ENCODE data around the gene DIAPH2. TPM values are rescaled to one million over a fixed set of nuclear protein-coding genes. Genes with fewer than 3 reads are reported as not detected.

Gene DIAPH2
- total RNA-seq, 5 donors from 2014 or later (not counting 1 experiment from before 2014, with no cell fraction given) = 8.4 to 15.3 (median 10.8) TPM

DNA sequence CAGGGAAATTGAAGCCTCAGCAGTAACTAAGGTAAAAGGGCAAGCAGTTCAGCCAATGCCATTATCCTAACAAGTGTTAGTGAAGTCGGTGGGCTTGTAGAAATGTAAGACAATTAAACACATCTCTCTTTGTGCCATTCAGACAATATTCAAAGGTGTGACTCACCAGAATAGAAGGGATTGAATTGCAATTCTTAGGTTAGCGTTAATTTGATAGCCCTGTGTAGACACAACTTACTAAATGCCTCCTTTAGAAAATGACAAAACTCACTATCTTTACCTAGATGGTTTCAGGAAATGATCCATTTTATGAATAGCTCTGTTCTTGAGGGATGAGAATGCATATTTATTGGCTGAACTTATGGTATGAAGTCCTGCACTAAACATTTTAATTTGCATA lies 234.2 kb downstream of the DIAPH2 start:
- no peaks in the 10 kb centered on the region for H3K4me1 ChIP-seq (ENCODE audit: control insufficient read depth in 1 of 2, extremely low read depth in 1 of 2, insufficient read depth in 2 of 2, low read length in 2 of 2)
- no peaks in the 10 kb centered on the region for H3K36me3 ChIP-seq (ENCODE audit: control insufficient read depth in 2 of 2, extremely low read depth in 1 of 2, insufficient read depth in 1 of 2, low read length in 1 of 2)
- Mint-ChIP-seq H3K27ac (no peak overlapping the region), H3K36me3 (peaks cover 29% of the 10 kb centered on the region), H3K4me3 (no peak overlapping the region), H3K27me3 (no peaks in the 10 kb centered on the region), H3K4me1 (no peaks in the 10 kb centered on the region), H3K9me3 (no peaks in the 10 kb centered on the region)
- H3K4me3 ChIP-seq (ENCODE audit: control insufficient read depth in 1 of 2, extremely low read depth in 1 of 2, low read length in 1 of 2) = no peak overlapping the region
- no peaks in the 10 kb centered on the region for H3K27me3 ChIP-seq (replicated peaks in 1 of 2; ENCODE audit: control insufficient read depth in 2 of 2, extremely low read depth in 1 of 2, insufficient read depth in 2 of 2, low read length in 1 of 2)
- H3K9me3 ChIP-seq = no peaks in the 10 kb centered on the region
- ChIA-PET CTCF (no interaction called here), POLR2A (no interaction called here)
- no peak for ATAC-seq (replicated peaks in 1 of 4)
- WGBS (ENCODE audit: insufficient coverage) = no CpG with 5 or more reads among the region's 2 CpGs
- no peak overlapping the region for H3K27ac ChIP-seq (ENCODE audit: low read length)
- no peak for DNase-seq

GRCh38 chrX:96919672-96920071 lies 235.0 kb downstream of the DIAPH2 start:
- no peak overlapping the region for H3K4me3 ChIP-seq (ENCODE audit: control insufficient read depth in 1 of 2, extremely low read depth in 1 of 2, low read length in 1 of 2)
- no peaks in the 10 kb centered on the region for H3K27me3 Mint-ChIP-seq
- ATAC-seq (replicated peaks in 1 of 4) = no peak
- no peaks in the 10 kb centered on the region for H3K27me3 ChIP-seq (replicated peaks in 1 of 2; ENCODE audit: control insufficient read depth in 2 of 2, extremely low read depth in 1 of 2, insufficient read depth in 2 of 2, low read length in 1 of 2)
- H3K9me3 ChIP-seq = no peaks in the 10 kb centered on the region
- WGBS (ENCODE audit: insufficient coverage) = no CpG with 5 or more reads among the region's 4 CpGs
- POLR2A ChIA-PET = no interaction called here
- no peak overlapping the region for H3K4me3 Mint-ChIP-seq
- no peaks in the 10 kb centered on the region for H3K36me3 ChIP-seq (ENCODE audit: control insufficient read depth in 2 of 2, extremely low read depth in 1 of 2, insufficient read depth in 1 of 2, low read length in 1 of 2)
- no peak for DNase-seq
- no peaks in the 10 kb centered on the region for H3K4me1 Mint-ChIP-seq
- no peaks in the 10 kb centered on the region for H3K9me3 Mint-ChIP-seq
- peaks cover 24% of the 10 kb centered on the region for H3K36me3 Mint-ChIP-seq
- no peak overlapping the region for H3K27ac Mint-ChIP-seq
- H3K4me1 ChIP-seq (ENCODE audit: control insufficient read depth in 1 of 2, extremely low read depth in 1 of 2, insufficient read depth in 2 of 2, low read length in 2 of 2) = no peaks in the 10 kb centered on the region
- H3K27ac ChIP-seq (ENCODE audit: low read length) = no peak overlapping the region
- CTCF ChIA-PET = no interaction called here

- no peaks in the 10 kb centered on the region for H3K36me3 ChIP-seq (ENCODE audit: control insufficient read depth in 2 of 2, extremely low read depth in 1 of 2, insufficient read depth in 1 of 2, low read length in 1 of 2)
- no peaks in the 10 kb centered on the region for H3K9me3 ChIP-seq
- Mint-ChIP-seq H3K4me1 (no peaks in the 10 kb centered on the region), H3K4me3 (no peak overlapping the region), H3K27me3 (no peaks in the 10 kb centered on the region), H3K9me3 (no peaks in the 10 kb centered on the region), H3K27ac (no peak overlapping the region), H3K36me3 (peaks cover 33% of the 10 kb centered on the region)
- DNase-seq (no peak), ATAC-seq (replicated peaks in 1 of 4) (no peak)
- no CpG with 5 or more reads among the region's 3 CpGs for WGBS (ENCODE audit: insufficient coverage)
- no peak overlapping the region for H3K27ac ChIP-seq (ENCODE audit: low read length)
- H3K27me3 ChIP-seq (replicated peaks in 1 of 2; ENCODE audit: control insufficient read depth in 2 of 2, extremely low read depth in 1 of 2, insufficient read depth in 2 of 2, low read length in 1 of 2) = no peaks in the 10 kb centered on the region
- no peaks in the 10 kb centered on the region for H3K4me1 ChIP-seq (ENCODE audit: control insufficient read depth in 1 of 2, extremely low read depth in 1 of 2, insufficient read depth in 2 of 2, low read length in 2 of 2)
- ChIA-PET POLR2A (no interaction called here), CTCF (no interaction called here)
- H3K4me3 ChIP-seq (ENCODE audit: control insufficient read depth in 1 of 2, extremely low read depth in 1 of 2, low read length in 1 of 2) = no peak overlapping the region
Measured at GRCh38 chrX:96924581-96924980, 239.9 kb downstream of the DIAPH2 start.

DNA sequence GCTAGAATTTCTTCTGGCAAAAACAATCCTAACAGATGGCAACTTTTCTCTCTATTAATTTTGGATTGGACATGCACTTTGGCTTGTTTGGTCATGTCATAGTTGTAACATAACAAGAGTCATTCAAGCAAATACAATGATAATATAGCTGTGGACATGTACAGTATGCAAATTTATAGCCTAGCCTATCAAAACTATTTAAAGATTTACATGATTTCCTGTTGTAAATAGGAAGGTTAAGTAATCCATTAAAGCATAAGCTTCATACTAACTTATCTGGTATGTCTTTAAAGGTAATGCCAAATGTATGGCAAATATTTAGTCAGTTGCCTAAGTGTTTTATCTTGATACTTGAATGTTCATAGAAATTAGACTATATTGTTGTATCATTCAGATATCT lies 244.4 kb downstream of the DIAPH2 start:
- Mint-ChIP-seq H3K4me1 (no peaks in the 10 kb centered on the region), H3K4me3 (no peak overlapping the region), H3K27me3 (no peaks in the 10 kb centered on the region), H3K9me3 (no peaks in the 10 kb centered on the region), H3K27ac (no peak overlapping the region), H3K36me3 (peaks cover 16% of the 10 kb centered on the region)
- no peaks in the 10 kb centered on the region for H3K9me3 ChIP-seq
- H3K36me3 ChIP-seq (ENCODE audit: control insufficient read depth in 2 of 2, extremely low read depth in 1 of 2, insufficient read depth in 1 of 2, low read length in 1 of 2) = no peaks in the 10 kb centered on the region
- no peak for ATAC-seq (replicated peaks in 1 of 4)
- POLR2A ChIA-PET = interaction anchor here in 1 of 2 donors (0.6 kb wide), 1 partner anchor 17 kb away, joined by 3 read pairs; no protein-coding TSS in a partner anchor
- H3K27ac ChIP-seq (ENCODE audit: low read length) = no peak overlapping the region
- H3K27me3 ChIP-seq (replicated peaks in 1 of 2; ENCODE audit: control insufficient read depth in 2 of 2, extremely low read depth in 1 of 2, insufficient read depth in 2 of 2, low read length in 1 of 2) = no peaks in the 10 kb centered on the region
- H3K4me1 ChIP-seq (ENCODE audit: control insufficient read depth in 1 of 2, extremely low read depth in 1 of 2, insufficient read depth in 2 of 2, low read length in 2 of 2) = no peaks in the 10 kb centered on the region
- no peak for DNase-seq
- CTCF ChIA-PET = no interaction called here
- H3K4me3 ChIP-seq (ENCODE audit: control insufficient read depth in 1 of 2, extremely low read depth in 1 of 2, low read length in 1 of 2) = no peak overlapping the region

GRCh38 chrX:96957718-96958117 lies 273.1 kb downstream of the DIAPH2 start:
- Mint-ChIP-seq H3K4me3 (no peak overlapping the region), H3K27me3 (no peaks in the 10 kb centered on the region), H3K36me3 (peaks cover 55% of the 10 kb centered on the region), H3K9me3 (peaks cover 0 to 20% (median 19%) of the 10 kb centered on the region in 3 donors), H3K27ac (no peak overlapping the region), H3K4me1 (peaks cover 0 to 1% (median 0%) of the 10 kb centered on the region in 3 donors)
- DNase-seq (no peak), ATAC-seq (replicated peaks in 1 of 4) (no peak)
- Histone ChIP-seq H3K27ac (ENCODE audit: low read length) (no peak overlapping the region), H3K36me3 (ENCODE audit: control insufficient read depth in 2 of 2, extremely low read depth in 1 of 2, insufficient read depth in 1 of 2, low read length in 1 of 2) (no peaks in the 10 kb centered on the region), H3K27me3 (replicated peaks in 1 of 2; ENCODE audit: control insufficient read depth in 2 of 2, extremely low read depth in 1 of 2, insufficient read depth in 2 of 2, low read length in 1 of 2) (no peaks in the 10 kb centered on the region), H3K9me3 (no peaks in the 10 kb centered on the region), H3K4me3 (ENCODE audit: control insufficient read depth in 1 of 2, extremely low read depth in 1 of 2, low read length in 1 of 2) (no peak overlapping the region), H3K4me1 (ENCODE audit: control insufficient read depth in 1 of 2, extremely low read depth in 1 of 2, insufficient read depth in 2 of 2, low read length in 2 of 2) (no peaks in the 10 kb centered on the region)
- WGBS (ENCODE audit: insufficient coverage) = no CpG with 5 or more reads among the region's 4 CpGs
- ChIA-PET CTCF (no interaction called here), POLR2A (no interaction called here)

DNA sequence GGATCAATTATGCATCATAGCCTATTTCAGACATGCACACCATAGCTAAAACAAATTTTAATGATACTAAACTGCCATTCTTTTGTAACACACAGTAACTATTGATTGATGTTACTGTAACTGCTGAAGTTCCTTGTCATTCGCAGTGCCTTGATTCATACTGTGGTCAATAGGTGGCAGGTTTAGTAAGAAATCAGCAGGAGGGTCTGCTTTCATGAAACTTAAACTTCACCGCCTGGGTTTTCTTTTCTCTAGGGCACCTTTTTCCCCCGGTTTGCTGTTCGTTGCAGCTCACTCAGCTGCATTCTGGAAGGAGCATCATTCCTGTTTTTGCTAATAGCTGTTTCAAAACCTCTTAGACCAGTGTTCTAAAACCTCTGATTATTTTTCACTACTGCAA lies 287.2 kb downstream of the DIAPH2 start:
- H3K27me3 ChIP-seq (replicated peaks in 1 of 2; ENCODE audit: control insufficient read depth in 2 of 2, extremely low read depth in 1 of 2, insufficient read depth in 2 of 2, low read length in 1 of 2) = no peaks in the 10 kb centered on the region
- WGBS (ENCODE audit: insufficient coverage) = 87% methylated on average over 3 of the region's 4 CpGs
- Mint-ChIP-seq H3K4me1 (no peaks in the 10 kb centered on the region), H3K9me3 (peaks cover 0 to 2% (median 0%) of the 10 kb centered on the region in 3 donors), H3K27ac (no peak overlapping the region), H3K4me3 (no peak overlapping the region), H3K27me3 (no peaks in the 10 kb centered on the region), H3K36me3 (peaks cover 31% of the 10 kb centered on the region)
- H3K9me3 ChIP-seq = no peaks in the 10 kb centered on the region
- no peak overlapping the region for H3K4me3 ChIP-seq (ENCODE audit: control insufficient read depth in 1 of 2, extremely low read depth in 1 of 2, low read length in 1 of 2)
- no peak for ATAC-seq (replicated peaks in 1 of 4)
- H3K36me3 ChIP-seq (ENCODE audit: control insufficient read depth in 2 of 2, extremely low read depth in 1 of 2, insufficient read depth in 1 of 2, low read length in 1 of 2) = no peaks in the 10 kb centered on the region
- no peaks in the 10 kb centered on the region for H3K4me1 ChIP-seq (ENCODE audit: control insufficient read depth in 1 of 2, extremely low read depth in 1 of 2, insufficient read depth in 2 of 2, low read length in 2 of 2)
- DNase-seq = no peak
- H3K27ac ChIP-seq (ENCODE audit: low read length) = no peak overlapping the region
- ChIA-PET CTCF (no interaction called here), POLR2A (no interaction called here)

DNA sequence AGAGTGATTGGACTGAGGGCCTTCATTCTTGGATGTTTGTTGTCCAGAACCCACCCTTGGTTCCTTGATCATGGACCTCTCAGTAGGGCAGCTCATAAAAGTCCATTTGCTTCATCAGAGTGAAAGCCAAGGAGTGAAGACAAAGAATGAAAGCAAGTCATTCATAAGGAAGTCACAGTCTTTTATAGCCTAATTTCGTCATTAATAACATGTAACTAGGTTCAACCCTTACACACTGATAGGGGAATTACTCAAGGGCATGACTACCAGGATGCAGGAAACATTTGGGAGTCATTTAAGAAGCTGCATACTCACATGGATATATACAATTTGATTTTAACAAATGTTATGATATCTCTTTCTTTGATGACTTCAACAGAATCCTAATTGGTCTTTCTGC lies 294.3 kb downstream of the DIAPH2 start:
- no peaks in the 10 kb centered on the region for H3K27me3 Mint-ChIP-seq
- Histone ChIP-seq H3K27ac (ENCODE audit: low read length) (no peak overlapping the region), H3K4me1 (ENCODE audit: control insufficient read depth in 1 of 2, extremely low read depth in 1 of 2, insufficient read depth in 2 of 2, low read length in 2 of 2) (no peaks in the 10 kb centered on the region), H3K27me3 (replicated peaks in 1 of 2; ENCODE audit: control insufficient read depth in 2 of 2, extremely low read depth in 1 of 2, insufficient read depth in 2 of 2, low read length in 1 of 2) (no peaks in the 10 kb centered on the region), H3K36me3 (ENCODE audit: control insufficient read depth in 2 of 2, extremely low read depth in 1 of 2, insufficient read depth in 1 of 2, low read length in 1 of 2) (no peaks in the 10 kb centered on the region), H3K4me3 (ENCODE audit: control insufficient read depth in 1 of 2, extremely low read depth in 1 of 2, low read length in 1 of 2) (no peak overlapping the region), H3K9me3 (no peaks in the 10 kb centered on the region)
- ChIA-PET POLR2A (interaction anchor here in 1 of 2 donors (0.6 kb wide), 1 partner anchor 954 kb away, joined by 3 read pairs; no protein-coding TSS in a partner anchor), CTCF (no interaction called here)
- H3K36me3 Mint-ChIP-seq = peaks cover 3% of the 10 kb centered on the region
- H3K4me1 Mint-ChIP-seq = no peaks in the 10 kb centered on the region
- ATAC-seq (replicated peaks in 1 of 4) (no peak), DNase-seq (no peak)
- no peaks in the 10 kb centered on the region for H3K9me3 Mint-ChIP-seq
- H3K27ac Mint-ChIP-seq = no peak overlapping the region
- WGBS (ENCODE audit: insufficient coverage) = no CpG with 5 or more reads among the region's 1 CpG
- no peak overlapping the region for H3K4me3 Mint-ChIP-seq
